Keratinocyte (primary cell): ENCODE results near the gene NAP1L4. TPM values are rescaled to one million over a fixed set of nuclear protein-coding genes. Genes with fewer than 3 reads are reported as not detected.

Source experiments
- DNase-seq: peaks from one replicate; pipeline ENCODE4 v3.0.0-alpha.2; 2011; ENCODE audit warnings: low read depth, missing footprints, low spot score
- FAIRE-seq: peaks from 2 replicates; lab custom pipeline; 2011; peaks lifted over from hg19 to GRCh38; lab: Jason Lieb, UNC
- H2AFZ ChIP-seq: 2 replicates; pipeline ENCODE4 v1.6.0; 2012; ENCODE audit warnings: low read length, control low read depth, inconsistent platforms; ENCODE audit not compliant: control insufficient read depth
- H3K27ac ChIP-seq: 2 replicates; pipeline ENCODE4 v1.5.1; 2011; ENCODE audit warnings: low read length; ENCODE audit not compliant: control insufficient read depth, insufficient read depth
- H3K27me3 ChIP-seq: 3 replicates; pipeline ENCODE4 v1.6.0; 2011; ENCODE audit warnings: low read length; ENCODE audit not compliant: control insufficient read depth, insufficient read depth; ENCODE audit errors: extremely low read depth
- H3K36me3 ChIP-seq, 2 experiments: 2 replicates in 1 of 2; 3 replicates in 1 of 2; pipeline ENCODE4 v1.5.1; 2011; ENCODE audit warnings: low read length in 2 of 2, mild to moderate bottlenecking in 1 of 2; ENCODE audit not compliant: control insufficient read depth in 2 of 2, insufficient read depth in 2 of 2; ENCODE audit errors: extremely low read depth in 1 of 2
- H3K4me1 ChIP-seq: 3 replicates; pipeline ENCODE4 v1.5.1; 2011; ENCODE audit warnings: low read length; ENCODE audit not compliant: control insufficient read depth, insufficient read depth; ENCODE audit errors: extremely low read depth
- H3K4me2 ChIP-seq: 3 replicates; pipeline ENCODE4 v1.6.0; 2011; ENCODE audit warnings: low read depth, low read length; ENCODE audit not compliant: control insufficient read depth, insufficient read depth; ENCODE audit errors: extremely low read depth
- H3K4me3 ChIP-seq, 3 experiments: fragments of 200-600 bp in 1 of 3; sonication (generic) in 1 of 3; 2 replicates in 2 of 3; 3 replicates in 1 of 3; pipeline ENCODE4 v1.5.1; 2011 to 2016; ENCODE audit warnings: low read length in 3 of 3, mild to moderate bottlenecking in 3 of 3, control low read depth in 2 of 3, inconsistent platforms in 1 of 3, low read depth in 1 of 3, mixed read lengths in 1 of 3, mixed run types in 1 of 3, moderate library complexity in 1 of 3; ENCODE audit not compliant: control insufficient read depth in 2 of 3, insufficient read depth in 2 of 3; ENCODE audit errors: extremely low read depth in 1 of 3
- H3K79me2 ChIP-seq: 2 replicates; pipeline ENCODE4 v1.6.0; 2012; ENCODE audit warnings: low read length; ENCODE audit not compliant: control insufficient read depth, insufficient read depth
- H3K9ac ChIP-seq: 3 replicates; pipeline ENCODE4 v1.6.0; 2011; ENCODE audit warnings: low read length; ENCODE audit not compliant: control insufficient read depth, insufficient read depth; ENCODE audit errors: extremely low read depth
- H3K9me1 ChIP-seq: 3 replicates; pipeline ENCODE4 v1.6.0; 2011; ENCODE audit warnings: low read length; ENCODE audit not compliant: control insufficient read depth, insufficient read depth; ENCODE audit errors: extremely low read depth
- H3K9me3 ChIP-seq: 2 replicates; pipeline ENCODE4 v1.5.1; 2012; ENCODE audit warnings: low read depth, low read length; ENCODE audit not compliant: control insufficient read depth
- H4K20me1 ChIP-seq: 3 replicates; pipeline ENCODE4 v1.6.0; 2011; ENCODE audit warnings: low read length; ENCODE audit not compliant: control insufficient read depth, insufficient read depth; ENCODE audit errors: extremely low read depth
- CTCF ChIP-seq, 3 experiments: IDR thresholded peaks in 1 of 3; conservative IDR thresholded peaks in 1 of 3; optimal IDR thresholded peaks in 1 of 3; 2 replicates in 2 of 3; 3 replicates in 1 of 3; pipeline versions ENCODE3 to v1.5.1; 2011; ENCODE audit warnings: low read length in 3 of 3, mild to moderate bottlenecking in 3 of 3, moderate library complexity in 2 of 3, control low read depth in 1 of 3, inconsistent platforms in 1 of 3; ENCODE audit not compliant: insufficient read depth in 2 of 3; ENCODE audit errors: extremely low read depth in 1 of 3
- EZH2 ChIP-seq: IDR thresholded peaks from one replicate; pipeline ENCODE4 v1.6.1; 2012; ENCODE audit warnings: inconsistent platforms, mild to moderate bottlenecking, low read length, moderate library complexity
- dilution Hi-C: fragments of 300-500 bp; cut with MboI; formaldehyde crosslinking; loops from one replicate; pipeline ENCODE4 v1.7.0; 2020; ENCODE audit warnings: low sequenced_read_pairs; ENCODE audit not compliant: extremely low pct_ligation_motif_present
- polyA plus RNA-seq, 5 experiments: library from polyadenylated mRNA; depleted of rRNA in 3 of 5; stranded (reverse) in 3 of 5; stranded (forward) in 1 of 5; unstranded in 1 of 5; fragments of >200 nt; gene quantifications; 1 replicate in 1 of 5; 2 replicates in 3 of 5; 3 replicates in 1 of 5; pipeline versions ENCODE4 v1.2.1 to v1.2.3, GENCODE V29; 2011 to 2012; ENCODE audit warnings: missing spikeins in 2 of 5, low read depth in 1 of 5, low replicate concordance in 1 of 5

NAP1L4 gene
- polyA plus RNA-seq, 1 donor (not counting 4 experiments of a cell fraction or from before 2014, with no cell fraction given) = 136 TPM

GRCh38 chr11:2913019-2913431 lies 79.1 kb downstream of the NAP1L4 start:
- no peak for TF ChIP-seq EZH2
- TF ChIP-seq CTCF (optimal IDR thresholded peaks at IDR 0.05 in 1 of 3, IDR thresholded peaks at IDR 0.05 in 1 of 3, conservative IDR thresholded peaks at IDR 0.05 in 1 of 3; ENCODE audit: extremely low read depth in 1 of 3, insufficient read depth in 2 of 3, low read length in 3 of 3) = no peak

GRCh38 chr11:2912498-2912897 lies 79.6 kb downstream of the NAP1L4 start:
- H2AFZ ChIP-seq = no peak overlapping the region
- H3K27ac ChIP-seq = peak overlapping the region; percentile 54
- no peaks in the 10 kb centered on the region for H3K79me2 ChIP-seq
- no peaks in the 10 kb centered on the region for H3K9me1 ChIP-seq
- H3K4me3 ChIP-seq = no peak overlapping the region
- no peaks in the 10 kb centered on the region for H3K9me3 ChIP-seq
- TF ChIP-seq EZH2 = no peak
- TF ChIP-seq CTCF (optimal IDR thresholded peaks at IDR 0.05 in 1 of 3, IDR thresholded peaks at IDR 0.05 in 1 of 3, conservative IDR thresholded peaks at IDR 0.05 in 1 of 3; ENCODE audit: extremely low read depth in 1 of 3, insufficient read depth in 2 of 3, low read length in 3 of 3) = no peak
- H3K4me2 ChIP-seq = peak overlapping the region; percentile 64
- no peaks in the 10 kb centered on the region for H3K36me3 ChIP-seq
- H4K20me1 ChIP-seq = no peaks in the 10 kb centered on the region
- H3K9ac ChIP-seq = peak overlapping the region; percentile 63
- no peaks in the 10 kb centered on the region for H3K27me3 ChIP-seq
- FAIRE-seq = peak; percentile 52
- H3K4me1 ChIP-seq = peaks cover 29% of the 10 kb centered on the region
- dilution Hi-C loops = no loop called here
- peak; percentile 84 for DNase-seq

More at GRCh38 chr11:2913019-2913431, 79.1 kb downstream of the NAP1L4 start:
- H3K4me1 ChIP-seq = peaks cover 29% of the 10 kb centered on the region
- H3K9me1 ChIP-seq = no peaks in the 10 kb centered on the region
- H3K9ac ChIP-seq = peak overlapping the region; percentile 63
- FAIRE-seq = no peak
- H3K79me2 ChIP-seq = no peaks in the 10 kb centered on the region
- no peaks in the 10 kb centered on the region for H3K36me3 ChIP-seq
- DNase-seq = no peak
- no peaks in the 10 kb centered on the region for H4K20me1 ChIP-seq
- H3K4me2 ChIP-seq = peak overlapping the region; percentile 64
- H2AFZ ChIP-seq = no peak overlapping the region
- H3K27me3 ChIP-seq = no peaks in the 10 kb centered on the region
- no peaks in the 10 kb centered on the region for H3K9me3 ChIP-seq
- H3K4me3 ChIP-seq = peak overlapping the region in 1 of 3 experiments; percentile 43
- peak overlapping the region; percentile 54 for H3K27ac ChIP-seq
- dilution Hi-C loops = no loop called here
